ENCODE results near the gene XIRP2. TPM values are rescaled to one million over a fixed set of nuclear protein-coding genes. Genes with fewer than 3 reads are reported as not detected.

Gene XIRP2
- total RNA-seq, 2 experiments from 2014 or later = not detected

- ATAC-seq (ENCODE audit: poor library complexity) (no peak), DNase-seq (no peak)
- H3K27ac Mint-ChIP-seq = no peak overlapping the region
- Histone ChIP-seq H3K27me3 (ENCODE audit: control insufficient read depth in 1 of 2, insufficient read depth in 2 of 2, low read length in 2 of 2) (no peaks in the 10 kb centered on the region), H3K4me1 (ENCODE audit: insufficient read depth, low read length) (no peaks in the 10 kb centered on the region), H3K9me3 (ENCODE audit: control insufficient read depth in 1 of 2, insufficient read depth in 1 of 2, low read length in 2 of 2) (no peaks in the 10 kb centered on the region), H3K27ac (ENCODE audit: low read depth in 1 of 2, low read length in 2 of 2) (no peak overlapping the region), H3K36me3 (ENCODE audit: insufficient read depth, low read length) (no peaks in the 10 kb centered on the region), H3K4me3 (ENCODE audit: low read length) (no peak overlapping the region)
- no peaks in the 10 kb centered on the region for H3K9me3 Mint-ChIP-seq
- intact Hi-C loops (cut with DNase I, micrococcal nuclease) = loop anchor here in 1 of 2 experiments (5.0 kb wide), 1 partner anchor 360 kb away; no protein-coding TSS in a partner anchor
- no peaks in the 10 kb centered on the region for H3K4me1 Mint-ChIP-seq (ENCODE audit: low read depth)
- H3K4me3 Mint-ChIP-seq = no peak overlapping the region
- ChIA-PET CTCF (no interaction called here), POLR2A (no interaction called here)
- H3K27me3 Mint-ChIP-seq = no peaks in the 10 kb centered on the region
- H3K36me3 Mint-ChIP-seq (ENCODE audit: low read depth) = no peaks in the 10 kb centered on the region
- no peak for TF ChIP-seq CTCF (IDR thresholded peaks at IDR 0.05)
These were observed 9.4 kb downstream of the XIRP2 start for GRCh38 chr2:166897666-166898065.

- no peaks in the 10 kb centered on the region for H3K4me1 Mint-ChIP-seq (ENCODE audit: low read depth)
- no peaks in the 10 kb centered on the region for H3K27me3 ChIP-seq (ENCODE audit: control insufficient read depth in 1 of 2, insufficient read depth in 2 of 2, low read length in 2 of 2)
- no peak overlapping the region for H3K4me3 ChIP-seq (ENCODE audit: low read length)
- CTCF ChIA-PET = no interaction called here
- no peak for DNase-seq
- TF ChIP-seq CTCF (IDR thresholded peaks at IDR 0.05) = no peak
- H3K9me3 ChIP-seq (ENCODE audit: control insufficient read depth in 1 of 2, insufficient read depth in 1 of 2, low read length in 2 of 2) = no peaks in the 10 kb centered on the region
- H3K9me3 Mint-ChIP-seq = no peaks in the 10 kb centered on the region
- no peaks in the 10 kb centered on the region for H3K4me1 ChIP-seq (ENCODE audit: insufficient read depth, low read length)
- H3K27me3 Mint-ChIP-seq = no peaks in the 10 kb centered on the region
- intact Hi-C loops (cut with DNase I, micrococcal nuclease) = loop anchor here in 1 of 2 experiments (5.0 kb wide), 1 partner anchor 362 kb away; no protein-coding TSS in a partner anchor
- POLR2A ChIA-PET = no interaction called here
- H3K36me3 ChIP-seq (ENCODE audit: insufficient read depth, low read length) = no peaks in the 10 kb centered on the region
- no peak for ATAC-seq (ENCODE audit: poor library complexity)
- H3K36me3 Mint-ChIP-seq (ENCODE audit: low read depth) = no peaks in the 10 kb centered on the region
- no peak overlapping the region for H3K27ac Mint-ChIP-seq
- H3K4me3 Mint-ChIP-seq = no peak overlapping the region
- no peak overlapping the region for H3K27ac ChIP-seq (ENCODE audit: low read depth in 1 of 2, low read length in 2 of 2)
These were observed 11.4 kb downstream of the XIRP2 start for GRCh38 chr2:166899676-166900075.

DNA sequence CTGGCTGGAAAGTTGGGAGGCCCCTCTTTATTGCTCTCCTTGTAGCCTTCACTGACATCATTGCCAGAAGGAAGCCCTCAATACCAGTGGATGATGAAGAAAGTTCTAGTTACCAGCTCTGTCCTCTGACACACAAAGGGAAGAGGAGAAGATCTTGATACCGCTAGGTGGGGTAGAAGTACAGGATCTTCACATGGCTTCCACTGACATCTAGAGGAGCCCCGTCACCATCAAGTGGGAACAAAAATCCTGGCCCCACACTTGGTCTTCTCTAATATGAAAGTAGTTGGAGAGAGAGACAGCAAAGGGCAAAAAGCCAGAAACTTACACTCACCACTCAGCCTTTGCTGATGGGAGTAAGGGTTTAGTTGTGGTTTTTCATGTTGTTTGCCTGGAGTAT lies 12.4 kb downstream of the XIRP2 start:
- H3K27me3 Mint-ChIP-seq = no peaks in the 10 kb centered on the region
- H3K9me3 Mint-ChIP-seq = no peaks in the 10 kb centered on the region
- no peak overlapping the region for H3K4me3 ChIP-seq (ENCODE audit: low read length)
- H3K9me3 ChIP-seq (ENCODE audit: control insufficient read depth in 1 of 2, insufficient read depth in 1 of 2, low read length in 2 of 2) = no peaks in the 10 kb centered on the region
- DNase-seq (no peak), ATAC-seq (ENCODE audit: poor library complexity) (no peak)
- intact Hi-C loops (cut with DNase I, micrococcal nuclease) = no loop called here
- H3K27me3 ChIP-seq (ENCODE audit: control insufficient read depth in 1 of 2, insufficient read depth in 2 of 2, low read length in 2 of 2) = no peaks in the 10 kb centered on the region
- H3K36me3 ChIP-seq (ENCODE audit: insufficient read depth, low read length) = no peaks in the 10 kb centered on the region
- H3K27ac ChIP-seq (ENCODE audit: low read depth in 1 of 2, low read length in 2 of 2) = no peak overlapping the region
- no peak overlapping the region for H3K27ac Mint-ChIP-seq
- H3K36me3 Mint-ChIP-seq (ENCODE audit: low read depth) = no peaks in the 10 kb centered on the region
- no peak overlapping the region for H3K4me3 Mint-ChIP-seq
- CTCF ChIA-PET = no interaction called here
- POLR2A ChIA-PET = no interaction called here
- TF ChIP-seq CTCF (IDR thresholded peaks at IDR 0.05) = no peak
- H3K4me1 Mint-ChIP-seq (ENCODE audit: low read depth) = no peaks in the 10 kb centered on the region
- H3K4me1 ChIP-seq (ENCODE audit: insufficient read depth, low read length) = no peaks in the 10 kb centered on the region

All from CD4-positive, alpha-beta T cell (primary cell).